ENCODE data around the gene PCDHA10. TPM values are rescaled to one million over a fixed set of nuclear protein-coding genes. Genes with fewer than 3 reads are reported as not detected.
"Not testable (repeated sequence)": the region's sequence is repeated elsewhere in the genome, so short reads cannot be mapped to it uniquely, and the experiment has no call there.

The PCDHA10 gene
- total RNA-seq, 4 donors from 2014 or later: 0.42 to 1.0 (median 0.57) TPM

GRCh38 chr5:140875085-140876065 lies 19.7 kb downstream of the PCDHA10 start, which contains the start of gene PCDHA12:
PCDHA12 (plus strand) TSS chr5:140875308; CDS start chr5:140875473, 165 bp downstream.
- no peak within 1 kb of the TSS for H3K4me3 ChIP-seq
- no peaks in the 10 kb centered on the region for H3K36me3 ChIP-seq
- no peak for TF ChIP-seq POLR2AphosphoS5 (IDR thresholded peaks at IDR 0.05)
- TF ChIP-seq EP300 (IDR thresholded peaks at IDR 0.05): no peak
- TF ChIP-seq CTCF (IDR thresholded peaks at IDR 0.05): no peak
- no peak for TF ChIP-seq POLR2A (IDR thresholded peaks at IDR 0.05)
- H3K27me3 ChIP-seq: peaks cover 4% of the 10 kb centered on the region
- 21% methylated on average over 47 of the region's 47 CpGs for WGBS
- H3K27ac ChIP-seq: no peak within 1 kb of the TSS
- DNase-seq (ENCODE audit: low spot score in 2 of 2): no peak
- peaks cover 23% of the 10 kb centered on the region for H3K9me3 ChIP-seq
- H3K4me1 ChIP-seq: no peaks in the 10 kb centered on the region

- not testable (repeated sequence) for H3K4me3 ChIP-seq; DNase-seq (ENCODE audit: low spot score in 2 of 2); H3K4me1 ChIP-seq; H3K27me3 ChIP-seq; H3K36me3 ChIP-seq; H3K27ac ChIP-seq
- WGBS: 49% methylated on average over 8 of the region's 80 CpGs
- peaks cover 15% of the 10 kb centered on the region for H3K9me3 ChIP-seq
Measured at GRCh38 chr5:140876541-140877261, 21.0 kb downstream of the PCDHA10 start.

- H3K4me3 ChIP-seq: no peak overlapping the region
- no peaks in the 10 kb centered on the region for H3K36me3 ChIP-seq
- no peaks in the 10 kb centered on the region for H3K4me1 ChIP-seq
- no peak for DNase-seq (ENCODE audit: low spot score in 2 of 2)
- peaks cover 4% of the 10 kb centered on the region for H3K27me3 ChIP-seq
- no peak for TF ChIP-seq POLR2A (IDR thresholded peaks at IDR 0.05)
- no peak for TF ChIP-seq POLR2AphosphoS5 (IDR thresholded peaks at IDR 0.05)
- TF ChIP-seq EP300 (IDR thresholded peaks at IDR 0.05): no peak
- no peak for TF ChIP-seq CTCF (IDR thresholded peaks at IDR 0.05)
- 80% methylated on average over 1 of the region's 37 CpGs for WGBS
- H3K27ac ChIP-seq: no peak overlapping the region
- H3K9me3 ChIP-seq: peaks cover 20% of the 10 kb centered on the region
Measured at GRCh38 chr5:140877262-140877581, 21.5 kb downstream of the PCDHA10 start.

GRCh38 chr5:140881889-140882590 lies 26.3 kb downstream of the PCDHA10 start, which contains the start of gene PCDHA13:
PCDHA13 (plus strand) TSS chr5:140882124; CDS start chr5:140882269, 145 bp downstream.
- Histone ChIP-seq H3K9me3 (peaks cover 32% of the 10 kb centered on the region), H3K27me3 (peaks cover 2% of the 10 kb centered on the region), H3K27ac (no peak within 1 kb of the TSS), H3K36me3 (no peaks in the 10 kb centered on the region), H3K4me3 (no peak within 1 kb of the TSS), H3K4me1 (no peaks in the 10 kb centered on the region)
- WGBS: 16% methylated on average over 21 of the region's 35 CpGs
- TF ChIP-seq POLR2A (IDR thresholded peaks at IDR 0.05): no peak
- TF ChIP-seq CTCF (IDR thresholded peaks at IDR 0.05): no peak
- no peak for TF ChIP-seq EP300 (IDR thresholded peaks at IDR 0.05)
- TF ChIP-seq POLR2AphosphoS5 (IDR thresholded peaks at IDR 0.05): no peak
- DNase-seq (ENCODE audit: low spot score in 2 of 2): no peak

GRCh38 chr5:140882591-140882899 lies 26.8 kb downstream of the PCDHA10 start:
- Histone ChIP-seq H3K4me3 (no peak overlapping the region), H3K9me3 (peaks cover 27% of the 10 kb centered on the region), H3K27me3 (no peaks in the 10 kb centered on the region), H3K36me3 (no peaks in the 10 kb centered on the region), H3K27ac (no peak overlapping the region), H3K4me1 (no peaks in the 10 kb centered on the region)
- no peak for DNase-seq (ENCODE audit: low spot score in 2 of 2)
- TF ChIP-seq POLR2AphosphoS5 (IDR thresholded peaks at IDR 0.05) (no peak), EP300 (IDR thresholded peaks at IDR 0.05) (no peak), CTCF (IDR thresholded peaks at IDR 0.05) (no peak), POLR2A (IDR thresholded peaks at IDR 0.05) (no peak)
- WGBS: 21% methylated on average over 12 of the region's 12 CpGs

All from suprapubic skin (tissue), 4 donors.